Neural cell (in vitro differentiated cells): ENCODE data around the gene DUOXA1. TPM values are rescaled to one million over a fixed set of nuclear protein-coding genes. Genes with fewer than 3 reads are reported as not detected.

Experiments used
- H2AFZ ChIP-seq: fragments of 200-600, 300-800 bp; sonication (generic), shearing (Covaris generic); 2 replicates; pipeline ENCODE4 v1.6.0; 2014; ENCODE audit warnings: low read depth, mild to moderate bottlenecking, antibody characterized with exemption, low read length, moderate library complexity
- H3F3A ChIP-seq: fragments of 200-600 bp; shearing (Covaris generic); 2 replicates; pipeline ENCODE4 v1.6.1; 2016; ENCODE audit warnings: mild to moderate bottlenecking, moderate library complexity, mixed read lengths, antibody characterized with exemption, low read length; ENCODE audit not compliant: insufficient read depth, poor library complexity, severe bottlenecking
- H3K27ac ChIP-seq: fragments of 200-600, 300-800 bp; sonication (generic), shearing (Covaris generic); 2 replicates; pipeline ENCODE4 v1.5.1; 2014; ENCODE audit warnings: mild to moderate bottlenecking, low read length, moderate library complexity
- H3K27me3 ChIP-seq: fragments of 300-800, 200-600 bp; sonication (generic), shearing (Covaris generic); 2 replicates; pipeline ENCODE4 v1.6.0; 2014; ENCODE audit warnings: mild to moderate bottlenecking, low read depth, low read length, moderate library complexity; ENCODE audit not compliant: insufficient read depth
- H3K36me3 ChIP-seq: fragments of 300-800, 200-600 bp; sonication (generic), shearing (Covaris generic); 2 replicates; pipeline ENCODE4 v1.5.1; 2014; ENCODE audit warnings: mild to moderate bottlenecking, antibody characterized with exemption, low read length, moderate library complexity; ENCODE audit not compliant: insufficient read depth
- H3K4me2 ChIP-seq: fragments of 300-800, 200-600 bp; sonication (generic), shearing (Covaris generic); 2 replicates; pipeline ENCODE4 v1.6.0; 2014; ENCODE audit warnings: mild to moderate bottlenecking, low read length
- H3K4me3 ChIP-seq: fragments of 300-800, 200-600 bp; sonication (generic), shearing (Covaris generic); 2 replicates; pipeline ENCODE4 v1.5.1; 2014; ENCODE audit warnings: mild to moderate bottlenecking, low read length, moderate library complexity
- H3K79me2 ChIP-seq: fragments of 200-600 bp; shearing (Covaris generic); replicated peaks from 2 replicates; pipeline ENCODE4 v1.6.0; 2014; ENCODE audit warnings: mild to moderate bottlenecking, low read length, moderate library complexity; ENCODE audit not compliant: insufficient read depth
- H3K9ac ChIP-seq: fragments of 300-800, 200-600 bp; sonication (generic), shearing (Covaris generic); 2 replicates; pipeline ENCODE4 v1.6.1; 2016; ENCODE audit warnings: mild to moderate bottlenecking, low read length, mixed read lengths
- H3K9me2 ChIP-seq: fragments of 200-600 bp; shearing (Covaris generic); 2 replicates; pipeline ENCODE4 v1.6.1; 2016; ENCODE audit warnings: mild to moderate bottlenecking, low read length, mixed read lengths; ENCODE audit not compliant: insufficient read depth
- H3K9me3 ChIP-seq: fragments of 200-600, 300-800 bp; sonication (generic), shearing (Covaris generic); 2 replicates; pipeline ENCODE4 v1.6.1; 2016; ENCODE audit warnings: mild to moderate bottlenecking, mixed run types, low read length, moderate library complexity, mixed read lengths
- H4K20me1 ChIP-seq: fragments of 200-600 bp; shearing (Covaris generic); 2 replicates; pipeline ENCODE4 v1.6.1; 2016; ENCODE audit warnings: mild to moderate bottlenecking, mixed run types; ENCODE audit not compliant: insufficient read depth
- CTCF ChIP-seq: fragments of 450-650 bp; IDR thresholded peaks from 2 replicates; pipeline ENCODE4 v1.5.1; 2014; ENCODE audit warnings: antibody characterized with exemption, mild to moderate bottlenecking, moderate library complexity; ENCODE audit not compliant: poor library complexity, severe bottlenecking
- EP300 ChIP-seq: fragments of 450-650 bp; conservative IDR thresholded peaks from 2 replicates; pipeline ENCODE4 v1.6.1; 2014; ENCODE audit warnings: antibody characterized with exemption, mild to moderate bottlenecking, moderate library complexity; ENCODE audit not compliant: poor library complexity, severe bottlenecking
- EZH2 ChIP-seq: fragments of 200-600, 300-800 bp; shearing (Covaris generic), sonication (generic); IDR thresholded peaks from 2 replicates; pipeline ENCODE4 v1.6.1; 2014; ENCODE audit warnings: antibody characterized with exemption, low read length, borderline replicate concordance, mild to moderate bottlenecking; ENCODE audit not compliant: insufficient read depth, poor library complexity, severe bottlenecking
- MXI1 ChIP-seq: fragments of 450-650 bp; conservative IDR thresholded peaks from 2 replicates; pipeline ENCODE4 v1.6.1; 2014; ENCODE audit warnings: antibody characterized with exemption, mild to moderate bottlenecking; ENCODE audit not compliant: poor library complexity, severe bottlenecking
- POLR2AphosphoS5 ChIP-seq: IDR thresholded peaks from 2 replicates; pipeline ENCODE4 v1.6.1; 2012
- RAD21 ChIP-seq: fragments of 450-650 bp; conservative IDR thresholded peaks from 2 replicates; pipeline ENCODE4 v1.6.1; 2014; ENCODE audit warnings: antibody characterized with exemption, mild to moderate bottlenecking, moderate library complexity
- REST ChIP-seq: IDR thresholded peaks from 2 replicates; pipeline ENCODE4 v1.6.1; 2012; ENCODE audit warnings: borderline replicate concordance
- SMC3 ChIP-seq: fragments of 450-650 bp; conservative IDR thresholded peaks from 2 replicates; pipeline ENCODE4 v1.6.1; 2014; ENCODE audit warnings: antibody characterized with exemption, mild to moderate bottlenecking, moderate library complexity; ENCODE audit not compliant: poor library complexity
- TAF1 ChIP-seq: IDR thresholded peaks from 2 replicates; pipeline ENCODE4 v1.6.1; 2012; ENCODE audit warnings: low read depth
- polyA plus RNA-seq: library from polyadenylated mRNA; depleted of rRNA; stranded (reverse); fragments of >200 nt; gene quantifications from 2 replicates; pipeline ENCODE4 v1.2.3, GENCODE V29; 2014

The DUOXA1 gene
- polyA plus RNA-seq, 1 donor from 2014 or later = not detected

GRCh38 chr15:45110256-45110820, 19.3 kb downstream of the DUOXA1 start:
- Histone ChIP-seq H3K4me3 (no peak overlapping the region), H3K27me3 (peaks cover 64% of the 10 kb centered on the region), H3F3A (no peaks in the 10 kb centered on the region), H3K36me3 (no peaks in the 10 kb centered on the region), H3K79me2 (no peaks in the 10 kb centered on the region), H3K9me3 (no peaks in the 10 kb centered on the region), H2AFZ (no peak overlapping the region), H3K27ac (no peak overlapping the region), H3K9ac (no peak overlapping the region), H3K9me2 (no peaks in the 10 kb centered on the region), H4K20me1 (no peaks in the 10 kb centered on the region), H3K4me2 (no peak overlapping the region)
- TF ChIP-seq EP300 (no peak), POLR2AphosphoS5 (no peak), RAD21 (no peak), MXI1 (no peak), CTCF (no peak), TAF1 (no peak), EZH2 (no peak), SMC3 (no peak), REST (no peak)

- H3K36me3 ChIP-seq = no peaks in the 10 kb centered on the region
- H2AFZ ChIP-seq = no peak overlapping the region
- no peaks in the 10 kb centered on the region for H3K9me2 ChIP-seq
- no peak overlapping the region for H3K4me2 ChIP-seq
- no peak overlapping the region for H3K27ac ChIP-seq
- no peak overlapping the region for H3K9ac ChIP-seq
- no peaks in the 10 kb centered on the region for H3F3A ChIP-seq
- no peaks in the 10 kb centered on the region for H3K9me3 ChIP-seq
- no peak for TF ChIP-seq POLR2AphosphoS5
- TF ChIP-seq SMC3 = no peak
- TF ChIP-seq TAF1 = no peak
- no peak overlapping the region for H3K4me3 ChIP-seq
- peaks cover 41% of the 10 kb centered on the region for H3K27me3 ChIP-seq
- H4K20me1 ChIP-seq = no peaks in the 10 kb centered on the region
- no peaks in the 10 kb centered on the region for H3K79me2 ChIP-seq
Measured at GRCh38 chr15:45107941-45108630, 21.6 kb downstream of the DUOXA1 start.
